T-cell (primary cell): ENCODE measurements around the gene PRDM16. TPM values are rescaled to one million over a fixed set of nuclear protein-coding genes. Genes with fewer than 3 reads are reported as not detected.

Experiments used
- ATAC-seq, 4 experiments: fragments of 200-7000 bp in 3 of 4; fragments of 150-1000 bp in 1 of 4; cut with Tn5 transposase; replicated peaks in 1 of 4; 1 replicate in 3 of 4; 2 replicates in 1 of 4; pipeline ENCODE4 v1.10.0; 2021; ENCODE audit warnings: moderate library complexity in 3 of 4, mild to moderate bottlenecking in 2 of 4, moderate number of reproducible peaks in 1 of 4
- CTCF ChIA-PET, 2 donors: fragments of 300-600 bp; sonication (Branson Sonifier 250); formaldehyde crosslinking; loops; one replicate each; lab custom pipeline; 2022; ENCODE audit warnings: antibody characterized with exemption in 2 of 2; lab: Charles Lee
- POLR2A ChIA-PET, 2 donors: fragments of 300-600 bp; sonication (Branson Sonifier 250); formaldehyde crosslinking; loops; one replicate each; lab custom pipeline; 2022; ENCODE audit warnings: antibody characterized with exemption in 2 of 2; lab: Charles Lee
- DNase-seq, 35 experiments: peaks; one replicate each; pipeline versions ENCODE4 v3.0.0 to v3.0.0-alpha.2; 2013 to 2023
- H3K27ac ChIP-seq: one replicate; pipeline ENCODE4 v1.5.1; 2013; ENCODE audit warnings: low read length
- H3K27me3 ChIP-seq, 2 experiments: replicated peaks in 1 of 2; 1 replicate in 1 of 2; 2 replicates in 1 of 2; pipeline versions ENCODE4 v1.6.1 to v1.7.0; 2013; ENCODE audit warnings: low read length in 1 of 2, mixed read lengths in 1 of 2; ENCODE audit not compliant: control insufficient read depth in 2 of 2, insufficient read depth in 2 of 2; ENCODE audit errors: extremely low read depth in 1 of 2
- H3K36me3 ChIP-seq, 2 donors: 1 replicate in 1 of 2; 2 replicates in 1 of 2; pipeline versions ENCODE4 v1.6.1 to v1.7.0; 2013; ENCODE audit warnings: low read length in 1 of 2; ENCODE audit not compliant: control insufficient read depth in 2 of 2, insufficient read depth in 1 of 2; ENCODE audit errors: extremely low read depth in 1 of 2
- H3K4me1 ChIP-seq, 2 experiments: 1 replicate in 1 of 2; 2 replicates in 1 of 2; pipeline versions ENCODE4 v1.6.1 to v1.7.0; 2013; ENCODE audit warnings: low read length in 2 of 2, mixed read lengths in 1 of 2; ENCODE audit not compliant: insufficient read depth in 2 of 2, control insufficient read depth in 1 of 2; ENCODE audit errors: extremely low read depth in 1 of 2
- H3K4me3 ChIP-seq, 2 donors: 1 replicate in 1 of 2; 2 replicates in 1 of 2; pipeline versions ENCODE4 v1.5.1 to v1.7.0; 2013; ENCODE audit warnings: mild to moderate bottlenecking in 2 of 2, low read length in 1 of 2, moderate library complexity in 1 of 2; ENCODE audit not compliant: control insufficient read depth in 1 of 2; ENCODE audit errors: extremely low read depth in 1 of 2
- H3K9me3 ChIP-seq: 2 replicates; pipeline ENCODE4 v1.7.0; 2013
- H3K27ac Mint-ChIP-seq, 2 donors: one replicate each; pipeline ENCODE4 v1.8.0; 2020 to 2021; ENCODE audit warnings: mild to moderate bottlenecking in 2 of 2, mixed read lengths in 2 of 2
- H3K27me3 Mint-ChIP-seq, 2 donors: one replicate each; pipeline ENCODE4 v1.8.0; 2021 to 2022; ENCODE audit warnings: mixed read lengths in 2 of 2
- H3K36me3 Mint-ChIP-seq: one replicate; pipeline ENCODE4 v1.8.0; 2021; ENCODE audit warnings: mixed read lengths
- H3K4me1 Mint-ChIP-seq, 3 donors: one replicate each; pipeline ENCODE4 v1.8.0; 2020 to 2022; ENCODE audit warnings: mixed read lengths in 3 of 3, mild to moderate bottlenecking in 1 of 3
- H3K4me3 Mint-ChIP-seq, 3 donors: one replicate each; pipeline ENCODE4 v1.8.0; 2020 to 2022; ENCODE audit warnings: mild to moderate bottlenecking in 3 of 3, mixed read lengths in 3 of 3, moderate library complexity in 3 of 3
- H3K9me3 Mint-ChIP-seq, 3 donors: one replicate each; pipeline ENCODE4 v1.8.0; 2020 to 2022; ENCODE audit warnings: mixed read lengths in 3 of 3
- WGBS: methylation state at CpG from one replicate; pipeline ENCODE4 v1.1.5; 2013; ENCODE audit warnings: missing lambda C conversion rate; ENCODE audit not compliant: insufficient coverage; 5-methylcytosine and 5-hydroxymethylcytosine counted together
- total RNA-seq, 35 experiments: library from RNA in 6 of 35; stranded (reverse) in 6 of 35; fragments of 120-200 nt in 1 of 35; gene quantifications; one replicate each; pipeline versions ENCODE4 v1.2.1 to v1.2.4 and lab custom pipeline; 2013 to 2026

Gene PRDM16
- total RNA-seq, 5 donors from 2014 or later (not counting 1 experiment from before 2014, with no cell fraction given), result 0.15 to 0.70 (median 0.24) TPM; not detected in 1

DNA sequence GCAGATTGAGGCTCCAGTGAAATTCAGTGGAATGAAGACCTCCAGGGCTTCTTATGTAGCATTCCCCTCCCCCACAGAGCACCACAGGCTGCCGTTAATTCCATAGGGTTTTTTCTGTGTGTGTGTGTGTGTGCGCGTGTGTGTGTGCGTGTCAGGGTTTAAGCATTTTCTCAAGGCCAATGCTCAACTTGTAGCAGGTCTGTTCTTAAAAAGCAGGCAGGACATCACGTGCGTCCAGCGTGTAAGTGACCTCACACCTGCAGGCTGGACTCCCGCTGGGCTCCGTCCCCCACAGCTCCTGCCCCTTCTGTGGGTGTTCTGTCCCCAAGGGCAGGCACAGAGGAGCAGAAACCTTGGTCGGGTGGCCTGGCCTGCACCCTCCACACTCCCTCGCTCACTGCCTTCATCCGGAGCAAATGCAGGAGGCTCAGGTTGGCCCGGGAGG, 5.3 kb downstream of the PRDM16 start:
- Histone ChIP-seq H3K4me3 (no peak overlapping the region), H3K36me3 (no peaks in the 10 kb centered on the region), H3K27me3 (peaks cover 0 to 77% of the 10 kb centered on the region in 2 experiments), H3K27ac (no peak overlapping the region), H3K4me1 (peaks cover 0 to 6% of the 10 kb centered on the region in 2 experiments), H3K9me3 (no peaks in the 10 kb centered on the region)
- ChIA-PET POLR2A (no interaction called here), CTCF (no interaction called here)
- WGBS, result 74% methylated on average over 6 of the region's 13 CpGs
- Mint-ChIP-seq H3K4me3 (no peak overlapping the region), H3K4me1 (peaks cover 0 to 4% (median 1%) of the 10 kb centered on the region in 3 donors), H3K27ac (no peak overlapping the region), H3K27me3 (peaks cover 8 to 52% of the 10 kb centered on the region in 2 donors), H3K9me3 (no peaks in the 10 kb centered on the region), H3K36me3 (no peaks in the 10 kb centered on the region)
- DNase-seq, result no peak
- ATAC-seq, result no peak

GRCh38 chr1:3074800-3075199, 5.8 kb downstream of the PRDM16 start:
- H3K9me3 ChIP-seq, result no peaks in the 10 kb centered on the region
- 70% methylated on average over 5 of the region's 12 CpGs for WGBS
- ATAC-seq (no peak), DNase-seq (no peak)
- H3K27ac ChIP-seq, result no peak overlapping the region
- ChIA-PET CTCF (no interaction called here), POLR2A (no interaction called here)
- H3K4me1 ChIP-seq, result peaks cover 0 to 6% of the 10 kb centered on the region in 2 experiments
- H3K36me3 ChIP-seq, result no peaks in the 10 kb centered on the region
- Mint-ChIP-seq H3K27ac (no peak overlapping the region), H3K36me3 (no peaks in the 10 kb centered on the region), H3K4me3 (no peak overlapping the region), H3K9me3 (no peaks in the 10 kb centered on the region), H3K27me3 (peaks cover 8 to 54% of the 10 kb centered on the region in 2 donors), H3K4me1 (peaks cover 0 to 4% (median 1%) of the 10 kb centered on the region in 3 donors)
- H3K27me3 ChIP-seq, result peaks cover 0 to 78% of the 10 kb centered on the region in 2 experiments
- H3K4me3 ChIP-seq, result no peak overlapping the region

DNA sequence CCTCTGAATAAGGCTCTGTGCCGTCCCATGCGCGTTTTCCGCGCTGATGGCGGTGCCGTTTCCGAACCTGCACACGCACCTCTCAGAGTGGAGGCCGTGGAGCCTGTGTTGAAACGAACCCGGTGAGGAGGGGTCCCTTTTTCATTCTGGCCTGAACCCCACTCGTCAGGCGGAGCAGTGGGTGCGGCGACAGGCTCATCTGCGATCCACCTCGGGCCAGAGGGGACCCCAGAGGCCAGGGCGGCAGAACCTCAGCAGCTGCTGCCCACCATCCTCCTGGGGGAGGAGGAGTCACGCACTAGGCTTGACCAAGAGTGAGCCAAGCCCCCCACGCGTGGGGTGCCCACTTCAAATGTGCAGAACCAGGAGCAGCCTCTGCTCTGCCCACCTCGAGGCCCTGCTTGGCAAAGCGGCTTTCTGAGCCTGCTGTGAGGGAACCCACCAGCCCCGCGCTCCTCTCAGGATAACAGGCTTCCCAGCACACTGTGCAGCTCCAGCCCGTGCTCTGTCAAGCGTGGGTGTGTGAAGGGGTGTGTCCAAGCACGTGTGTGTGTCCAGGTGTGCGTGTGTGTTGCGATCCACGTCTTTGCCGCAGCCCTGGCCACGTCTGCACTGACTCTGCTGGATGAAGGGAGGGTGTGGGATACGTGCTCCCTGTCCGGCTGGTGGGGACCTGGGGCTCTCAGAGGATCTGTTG, 6.8 kb downstream of the PRDM16 start:
- no peak overlapping the region for H3K27ac Mint-ChIP-seq
- Histone ChIP-seq H3K36me3 (no peaks in the 10 kb centered on the region), H3K4me1 (peaks cover 0 to 5% of the 10 kb centered on the region in 2 experiments), H3K27me3 (peaks cover 0 to 79% of the 10 kb centered on the region in 2 experiments), H3K27ac (no peak overlapping the region), H3K4me3 (no peak overlapping the region), H3K9me3 (no peaks in the 10 kb centered on the region)
- peaks cover 0 to 4% (median 1%) of the 10 kb centered on the region in 3 donors for H3K4me1 Mint-ChIP-seq
- H3K4me3 Mint-ChIP-seq, result no peak overlapping the region
- H3K27me3 Mint-ChIP-seq, result peaks cover 8 to 53% of the 10 kb centered on the region in 2 donors
- H3K36me3 Mint-ChIP-seq, result no peaks in the 10 kb centered on the region
- ATAC-seq (no peak), DNase-seq (no peak)
- WGBS, result 86% methylated on average over 31 of the region's 36 CpGs
- CTCF ChIA-PET, result no interaction called here
- POLR2A ChIA-PET, result no interaction called here
- H3K9me3 Mint-ChIP-seq, result no peaks in the 10 kb centered on the region

- Histone ChIP-seq H3K9me3 (no peaks in the 10 kb centered on the region), H3K36me3 (no peaks in the 10 kb centered on the region), H3K27ac (no peak overlapping the region), H3K27me3 (peaks cover 0 to 75% of the 10 kb centered on the region in 2 experiments), H3K4me3 (no peak overlapping the region), H3K4me1 (no peaks in the 10 kb centered on the region)
- H3K4me1 Mint-ChIP-seq, result peaks cover 0 to 4% (median 0%) of the 10 kb centered on the region in 3 donors
- DNase-seq, result no peak
- WGBS, result 66% methylated on average over 8 of the region's 11 CpGs
- H3K27ac Mint-ChIP-seq, result no peak overlapping the region
- ChIA-PET CTCF (no interaction called here), POLR2A (no interaction called here)
- no peaks in the 10 kb centered on the region for H3K9me3 Mint-ChIP-seq
- peaks cover 8 to 50% of the 10 kb centered on the region in 2 donors for H3K27me3 Mint-ChIP-seq
- ATAC-seq, result no peak
- no peaks in the 10 kb centered on the region for H3K36me3 Mint-ChIP-seq
- H3K4me3 Mint-ChIP-seq, result no peak overlapping the region
Measured at GRCh38 chr1:3076363-3076740, 7.3 kb downstream of the PRDM16 start.

GRCh38 chr1:3077081-3077480, 8.1 kb downstream of the PRDM16 start:
- WGBS, result 85% methylated on average over 6 of the region's 9 CpGs
- H3K36me3 ChIP-seq, result no peaks in the 10 kb centered on the region
- H3K36me3 Mint-ChIP-seq, result no peaks in the 10 kb centered on the region
- peaks cover 8 to 44% of the 10 kb centered on the region in 2 donors for H3K27me3 Mint-ChIP-seq
- DNase-seq, result no peak
- no peaks in the 10 kb centered on the region for H3K9me3 ChIP-seq
- ATAC-seq, result no peak
- H3K27ac ChIP-seq, result no peak overlapping the region
- H3K4me3 Mint-ChIP-seq, result no peak overlapping the region
- peaks cover 0 to 73% of the 10 kb centered on the region in 2 experiments for H3K27me3 ChIP-seq
- H3K9me3 Mint-ChIP-seq, result no peaks in the 10 kb centered on the region
- POLR2A ChIA-PET, result no interaction called here
- H3K4me1 Mint-ChIP-seq, result peaks cover 0 to 4% (median 0%) of the 10 kb centered on the region in 3 donors
- H3K4me1 ChIP-seq, result no peaks in the 10 kb centered on the region
- no peak overlapping the region for H3K4me3 ChIP-seq
- CTCF ChIA-PET, result no interaction called here
- H3K27ac Mint-ChIP-seq, result no peak overlapping the region

- WGBS, result 67% methylated on average over 2 of the region's 4 CpGs
- H3K9me3 ChIP-seq, result no peaks in the 10 kb centered on the region
- H3K9me3 Mint-ChIP-seq, result no peaks in the 10 kb centered on the region
Measured at GRCh38 chr1:3077561-3077960, 8.6 kb downstream of the PRDM16 start.

More at GRCh38 chr1:3077561-3077960, 8.6 kb downstream of the PRDM16 start:
- ChIA-PET CTCF (no interaction called here), POLR2A (no interaction called here)
- no peak overlapping the region for H3K4me3 Mint-ChIP-seq
- DNase-seq (no peak), ATAC-seq (no peak)
- H3K36me3 Mint-ChIP-seq, result no peaks in the 10 kb centered on the region
- H3K36me3 ChIP-seq, result no peaks in the 10 kb centered on the region
- no peak overlapping the region for H3K4me3 ChIP-seq
- H3K27me3 Mint-ChIP-seq, result peaks cover 5 to 39% of the 10 kb centered on the region in 2 donors
- peaks cover 0 to 69% of the 10 kb centered on the region in 2 experiments for H3K27me3 ChIP-seq
- H3K4me1 Mint-ChIP-seq, result peaks cover 0 to 4% (median 0%) of the 10 kb centered on the region in 3 donors
- H3K27ac ChIP-seq, result no peak overlapping the region
- no peaks in the 10 kb centered on the region for H3K4me1 ChIP-seq
- no peak overlapping the region for H3K27ac Mint-ChIP-seq
